ENCODE results near the gene AREL1. TPM values are rescaled to one million over a fixed set of nuclear protein-coding genes. Genes with fewer than 3 reads are reported as not detected.
A peak's percentile ranks its signal among the peaks of the same experiment; 100 is the strongest.

AREL1 gene
- total and polyA plus RNA-seq, 10 of the 15 experiments (the other 5 are each of a cell fraction or from before 2014, with no cell fraction given) = 6.2 to 40.4 (median 23.7) TPM

DNA sequence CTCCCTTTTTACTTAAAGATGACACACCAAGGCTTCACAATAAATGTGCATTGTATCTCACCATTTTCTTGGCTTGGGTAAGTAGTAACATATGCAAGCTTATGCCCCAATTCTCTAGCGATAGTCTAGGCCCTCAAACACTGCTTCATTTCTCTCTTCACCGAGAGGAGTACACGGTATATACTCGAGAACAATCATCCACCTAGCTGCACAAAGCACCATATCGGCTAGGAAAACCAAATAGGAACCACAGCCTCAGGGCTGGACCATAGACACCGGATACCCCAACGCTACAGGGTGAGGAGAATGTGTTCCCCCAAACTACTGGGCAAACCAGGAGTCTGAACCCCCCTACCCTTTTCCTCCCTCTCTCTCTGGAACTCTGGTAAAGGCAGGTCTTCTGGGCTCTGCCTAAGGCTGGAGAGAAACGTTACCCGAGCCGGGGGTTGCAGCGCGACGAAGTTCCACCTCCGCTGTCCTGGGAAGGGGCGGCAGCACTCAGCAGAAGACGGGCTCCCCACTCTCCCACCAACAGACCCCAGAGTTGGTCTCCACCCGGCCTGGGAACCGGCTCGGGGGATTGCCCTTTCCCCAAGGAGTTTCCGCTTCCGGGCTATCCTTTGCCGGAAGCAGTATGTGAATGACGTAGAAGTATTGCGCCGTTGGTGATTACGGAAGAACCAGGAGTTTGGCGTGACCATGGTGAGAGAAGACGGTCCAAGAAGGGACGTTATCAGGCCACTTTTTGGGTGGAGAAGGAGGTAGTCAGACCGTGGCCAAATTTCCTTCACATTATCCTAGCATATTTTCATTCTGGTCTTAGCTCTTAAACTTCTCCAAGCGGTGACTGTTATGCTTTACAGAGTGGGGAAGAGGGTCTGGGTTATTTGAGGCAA, at the start of gene AREL1, which contains the start of gene FCF1 (continued):
- TF ChIP-seq LARP7 (IDR thresholded peaks at IDR 0.05) (no peak), NRF1 (conservative IDR thresholded peaks at IDR 0.05; ENCODE audit: low read depth, low read length) (no peak), NFYB (IDR thresholded peaks at IDR 0.05; ENCODE audit: insufficient read depth, low read depth, low read length) (no peak), NR2F1 (conservative IDR thresholded peaks at IDR 0.05) (no peak), TBL1XR1 (IDR thresholded peaks at IDR 0.05; ENCODE audit: low read depth, low read length) (peak; percentile 70; the same call in 1 of the 2 replicates), RUNX3 (IDR thresholded peaks at IDR 0.05; ENCODE audit: low read length) (peak; percentile 51; the same call in 1 of the 2 replicates), CBX5 (IDR thresholded peaks at IDR 0.05; ENCODE audit: low read depth) (no peak), IKZF2 (IDR thresholded peaks at IDR 0.05) (no peak), SMAD1 (IDR thresholded peaks at IDR 0.05; ENCODE audit: low read depth, partially characterized antibody) (peak; percentile 78), POLR2AphosphoS5 (IDR thresholded peaks at IDR 0.05; ENCODE audit: low read length) (peak; percentile 91), NFIC (IDR thresholded peaks at IDR 0.05; ENCODE audit: low read depth, low read length) (peak; percentile 7; the same call in 1 of the 2 replicates), ZNF24 (IDR thresholded peaks at IDR 0.05) (no peak), SMC3 (IDR thresholded peaks at IDR 0.05; ENCODE audit: borderline replicate concordance, low read length) (no peak), SRF (IDR thresholded peaks at IDR 0.05; ENCODE audit: low read depth in 2 of 2, low read length in 2 of 2) (peak in 1 of 2 experiments; percentile 84; a peak in 2 of 4 replicates), YBX1 (IDR thresholded peaks at IDR 0.05) (no peak), IRF4 (IDR thresholded peaks at IDR 0.05; ENCODE audit: low read depth, low read length) (no peak), EGR1 (IDR thresholded peaks at IDR 0.05; ENCODE audit: borderline replicate concordance in 1 of 2, low read depth in 2 of 2, low read length in 2 of 2) (peak in 1 of 2 experiments; percentile 33; a peak in 1 of 3 replicates), ATF7 (IDR thresholded peaks at IDR 0.05; ENCODE audit: low read depth) (peak; percentile 90), ZBED1 (IDR thresholded peaks at IDR 0.05; ENCODE audit: borderline replicate concordance) (no peak), RFX5 (IDR thresholded peaks at IDR 0.05; ENCODE audit: low read depth, low read length) (0 out of 2 replicates have a peak, but pooled peaks have one; percentile 44), WRNIP1 (IDR thresholded peaks at IDR 0.05; ENCODE audit: borderline replicate concordance, low read depth, low read length) (no peak), ZNF217 (IDR thresholded peaks at IDR 0.05) (no peak), RCOR1 (conservative IDR thresholded peaks at IDR 0.05; ENCODE audit: low read depth, low read length) (0 out of 2 replicates have a peak, but pooled peaks have one; percentile 38)
- TF ChIP-seq, protein P1, sequence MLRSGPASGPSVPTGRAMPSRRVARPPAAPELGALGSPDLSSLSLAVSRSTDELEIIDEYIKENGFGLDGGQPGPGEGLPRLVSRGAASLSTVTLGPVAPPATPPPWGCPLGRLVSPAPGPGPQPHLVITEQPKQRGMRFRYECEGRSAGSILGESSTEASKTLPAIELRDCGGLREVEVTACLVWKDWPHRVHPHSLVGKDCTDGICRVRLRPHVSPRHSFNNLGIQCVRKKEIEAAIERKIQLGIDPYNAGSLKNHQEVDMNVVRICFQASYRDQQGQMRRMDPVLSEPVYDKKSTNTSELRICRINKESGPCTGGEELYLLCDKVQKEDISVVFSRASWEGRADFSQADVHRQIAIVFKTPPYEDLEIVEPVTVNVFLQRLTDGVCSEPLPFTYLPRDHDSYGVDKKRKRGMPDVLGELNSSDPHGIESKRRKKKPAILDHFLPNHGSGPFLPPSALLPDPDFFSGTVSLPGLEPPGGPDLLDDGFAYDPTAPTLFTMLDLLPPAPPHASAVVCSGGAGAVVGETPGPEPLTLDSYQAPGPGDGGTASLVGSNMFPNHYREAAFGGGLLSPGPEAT (IDR thresholded peaks at IDR 0.05; ENCODE audit: low read depth) = peak; percentile 91
- TF ChIP-seq, protein P2, sequence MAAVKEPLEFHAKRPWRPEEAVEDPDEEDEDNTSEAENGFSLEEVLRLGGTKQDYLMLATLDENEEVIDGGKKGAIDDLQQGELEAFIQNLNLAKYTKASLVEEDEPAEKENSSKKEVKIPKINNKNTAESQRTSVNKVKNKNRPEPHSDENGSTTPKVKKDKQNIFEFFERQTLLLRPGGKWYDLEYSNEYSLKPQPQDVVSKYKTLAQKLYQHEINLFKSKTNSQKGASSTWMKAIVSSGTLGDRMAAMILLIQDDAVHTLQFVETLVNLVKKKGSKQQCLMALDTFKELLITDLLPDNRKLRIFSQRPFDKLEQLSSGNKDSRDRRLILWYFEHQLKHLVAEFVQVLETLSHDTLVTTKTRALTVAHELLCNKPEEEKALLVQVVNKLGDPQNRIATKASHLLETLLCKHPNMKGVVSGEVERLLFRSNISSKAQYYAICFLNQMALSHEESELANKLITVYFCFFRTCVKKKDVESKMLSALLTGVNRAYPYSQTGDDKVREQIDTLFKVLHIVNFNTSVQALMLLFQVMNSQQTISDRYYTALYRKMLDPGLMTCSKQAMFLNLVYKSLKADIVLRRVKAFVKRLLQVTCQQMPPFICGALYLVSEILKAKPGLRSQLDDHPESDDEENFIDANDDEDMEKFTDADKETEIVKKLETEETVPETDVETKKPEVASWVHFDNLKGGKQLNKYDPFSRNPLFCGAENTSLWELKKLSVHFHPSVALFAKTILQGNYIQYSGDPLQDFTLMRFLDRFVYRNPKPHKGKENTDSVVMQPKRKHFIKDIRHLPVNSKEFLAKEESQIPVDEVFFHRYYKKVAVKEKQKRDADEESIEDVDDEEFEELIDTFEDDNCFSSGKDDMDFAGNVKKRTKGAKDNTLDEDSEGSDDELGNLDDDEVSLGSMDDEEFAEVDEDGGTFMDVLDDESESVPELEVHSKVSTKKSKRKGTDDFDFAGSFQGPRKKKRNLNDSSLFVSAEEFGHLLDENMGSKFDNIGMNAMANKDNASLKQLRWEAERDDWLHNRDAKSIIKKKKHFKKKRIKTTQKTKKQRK (IDR thresholded peaks at IDR 0.05; ENCODE audit: low read depth, low read length) = no peak
- TF ChIP-seq, protein P3, sequence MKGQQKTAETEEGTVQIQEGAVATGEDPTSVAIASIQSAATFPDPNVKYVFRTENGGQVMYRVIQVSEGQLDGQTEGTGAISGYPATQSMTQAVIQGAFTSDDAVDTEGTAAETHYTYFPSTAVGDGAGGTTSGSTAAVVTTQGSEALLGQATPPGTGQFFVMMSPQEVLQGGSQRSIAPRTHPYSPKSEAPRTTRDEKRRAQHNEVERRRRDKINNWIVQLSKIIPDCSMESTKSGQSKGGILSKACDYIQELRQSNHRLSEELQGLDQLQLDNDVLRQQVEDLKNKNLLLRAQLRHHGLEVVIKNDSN (IDR thresholded peaks at IDR 0.05; ENCODE audit: borderline replicate concordance, extremely low read length, insufficient read depth, low read depth, low read length) = no peak

Measured in GM12878 (cell line).